Measurements from ENCODE around the gene LHFPL6. TPM values are rescaled to one million over a fixed set of nuclear protein-coding genes. Genes with fewer than 3 reads are reported as not detected.

The LHFPL6 gene
- total and polyA plus RNA-seq, 5 donors from 2014 or later: 0.20 to 0.42 TPM; not detected in 3

DNA sequence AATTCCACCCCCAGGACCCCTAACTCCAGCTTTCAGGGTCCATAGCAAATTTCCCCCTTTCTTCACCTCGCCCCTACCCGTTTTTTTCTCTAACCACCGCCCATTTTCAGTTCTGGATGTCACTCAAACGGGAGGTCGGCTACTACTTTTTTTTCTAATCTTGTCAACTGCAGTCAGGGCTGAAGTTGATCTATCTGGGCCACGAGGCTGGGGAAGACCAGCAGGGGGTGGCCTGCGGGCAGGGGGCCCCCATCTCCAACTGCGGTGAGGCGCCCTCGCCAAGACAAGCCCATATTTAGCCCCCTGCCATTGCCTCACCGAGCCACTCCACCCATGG is 748 bp downstream of the LHFPL6 start:
- ATAC-seq (ENCODE audit: low read depth in 2 of 2): no peak
- Histone ChIP-seq H3K27me3 (ENCODE audit: control insufficient read depth, insufficient read depth, low read length) (peaks cover 49% of the 10 kb centered on the region), H3K27ac (ENCODE audit: insufficient read depth, low read length, poor library complexity, severe bottlenecking) (no peak overlapping the region), H3K36me3 (ENCODE audit: control insufficient read depth, insufficient read depth, low read length) (no peaks in the 10 kb centered on the region), H3K9me3 (ENCODE audit: control insufficient read depth in 2 of 2, low read length in 2 of 2) (no peaks in the 10 kb centered on the region), H3K4me1 (ENCODE audit: control insufficient read depth, insufficient read depth, low read length, poor library complexity, severe bottlenecking) (peaks cover 16% of the 10 kb centered on the region), H3K4me3 (ENCODE audit: low read depth, low read length) (no peak overlapping the region)
- H3K4me1 Mint-ChIP-seq: peaks cover 0 to 20% (median 11%) of the 10 kb centered on the region in 4 donors
- peaks cover 73% of the 10 kb centered on the region for H3K27me3 Mint-ChIP-seq
- H3K27ac Mint-ChIP-seq: no peak overlapping the region
- DNase-seq: no peak
- peak overlapping the region in 3 of 4 donors; percentile 54 to 85 (median 58) for H3K4me3 Mint-ChIP-seq
- no peaks in the 10 kb centered on the region for H3K36me3 Mint-ChIP-seq
- peaks cover 0 to 2% (median 0%) of the 10 kb centered on the region in 7 donors for H3K9me3 Mint-ChIP-seq

- H3K36me3 ChIP-seq (ENCODE audit: control insufficient read depth, insufficient read depth, low read length): no peaks in the 10 kb centered on the region
- DNase-seq (no peak), ATAC-seq (ENCODE audit: low read depth in 2 of 2) (no peak)
- Mint-ChIP-seq H3K36me3 (no peaks in the 10 kb centered on the region), H3K4me3 (peak overlapping the region in 3 of 4 donors; percentile 54 to 85 (median 58)), H3K4me1 (peaks cover 0 to 20% (median 11%) of the 10 kb centered on the region in 4 donors), H3K9me3 (peaks cover 0 to 2% (median 0%) of the 10 kb centered on the region in 7 donors), H3K27me3 (peaks cover 69% of the 10 kb centered on the region), H3K27ac (no peak overlapping the region)
- H3K27ac ChIP-seq (ENCODE audit: insufficient read depth, low read length, poor library complexity, severe bottlenecking): no peak overlapping the region
- H3K4me3 ChIP-seq (ENCODE audit: low read depth, low read length): no peak overlapping the region
- H3K4me1 ChIP-seq (ENCODE audit: control insufficient read depth, insufficient read depth, low read length, poor library complexity, severe bottlenecking): peaks cover 16% of the 10 kb centered on the region
- H3K9me3 ChIP-seq (ENCODE audit: control insufficient read depth in 2 of 2, low read length in 2 of 2): no peaks in the 10 kb centered on the region
- H3K27me3 ChIP-seq (ENCODE audit: control insufficient read depth, insufficient read depth, low read length): peaks cover 49% of the 10 kb centered on the region
These were observed 1.4 kb downstream of the LHFPL6 start for GRCh38 chr13:39601636-39602035.

GRCh38 chr13:39600766-39601165 is 2.2 kb downstream of the LHFPL6 start:
- peaks cover 16% of the 10 kb centered on the region for H3K4me1 ChIP-seq (ENCODE audit: control insufficient read depth, insufficient read depth, low read length, poor library complexity, severe bottlenecking)
- H3K9me3 ChIP-seq (ENCODE audit: control insufficient read depth in 2 of 2, low read length in 2 of 2): no peaks in the 10 kb centered on the region
- Mint-ChIP-seq H3K36me3 (no peaks in the 10 kb centered on the region), H3K27me3 (peaks cover 63% of the 10 kb centered on the region), H3K4me3 (no peak overlapping the region), H3K9me3 (peaks cover 0 to 2% (median 0%) of the 10 kb centered on the region in 7 donors), H3K27ac (no peak overlapping the region), H3K4me1 (peaks cover 0 to 20% (median 11%) of the 10 kb centered on the region in 4 donors)
- peaks cover 48% of the 10 kb centered on the region for H3K27me3 ChIP-seq (ENCODE audit: control insufficient read depth, insufficient read depth, low read length)
- no peaks in the 10 kb centered on the region for H3K36me3 ChIP-seq (ENCODE audit: control insufficient read depth, insufficient read depth, low read length)
- DNase-seq (no peak), ATAC-seq (ENCODE audit: low read depth in 2 of 2) (no peak)
- no peak overlapping the region for H3K27ac ChIP-seq (ENCODE audit: insufficient read depth, low read length, poor library complexity, severe bottlenecking)
- H3K4me3 ChIP-seq (ENCODE audit: low read depth, low read length): no peak overlapping the region

- H3K27me3 Mint-ChIP-seq: peaks cover 54% of the 10 kb centered on the region
- Histone ChIP-seq H3K27me3 (ENCODE audit: control insufficient read depth, insufficient read depth, low read length) (peaks cover 43% of the 10 kb centered on the region), H3K36me3 (ENCODE audit: control insufficient read depth, insufficient read depth, low read length) (no peaks in the 10 kb centered on the region), H3K27ac (ENCODE audit: insufficient read depth, low read length, poor library complexity, severe bottlenecking) (no peak overlapping the region), H3K4me1 (ENCODE audit: control insufficient read depth, insufficient read depth, low read length, poor library complexity, severe bottlenecking) (peaks cover 16% of the 10 kb centered on the region), H3K9me3 (ENCODE audit: control insufficient read depth in 2 of 2, low read length in 2 of 2) (no peaks in the 10 kb centered on the region), H3K4me3 (ENCODE audit: low read depth, low read length) (no peak overlapping the region)
- no peak overlapping the region for H3K27ac Mint-ChIP-seq
- ATAC-seq (ENCODE audit: low read depth in 2 of 2) (no peak), DNase-seq (no peak)
- peaks cover 0 to 2% (median 0%) of the 10 kb centered on the region in 7 donors for H3K9me3 Mint-ChIP-seq
- H3K36me3 Mint-ChIP-seq: no peaks in the 10 kb centered on the region
- H3K4me3 Mint-ChIP-seq: no peak overlapping the region
- peaks cover 0 to 20% (median 11%) of the 10 kb centered on the region in 4 donors for H3K4me1 Mint-ChIP-seq
These were observed 3.2 kb downstream of the LHFPL6 start for GRCh38 chr13:39599842-39600241.

DNA sequence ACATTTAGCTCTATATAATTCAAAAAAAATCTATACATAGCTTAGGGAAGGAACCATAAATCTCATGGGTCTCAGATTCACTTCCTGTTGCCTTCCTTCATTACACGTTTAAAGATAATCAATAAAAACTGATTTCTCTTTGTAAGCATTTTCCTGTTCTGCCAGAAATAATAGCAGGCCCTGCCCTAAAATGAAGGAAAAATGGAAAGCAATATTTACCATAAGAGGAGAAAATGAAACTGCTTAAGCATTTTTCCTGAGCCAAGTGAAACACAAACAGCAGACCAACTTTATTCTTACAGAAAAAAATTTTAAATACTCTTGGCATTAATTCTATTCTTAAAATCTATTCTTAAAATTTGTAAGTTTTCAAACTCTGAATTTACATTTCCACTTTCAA is 4.0 kb downstream of the LHFPL6 start:
- Histone ChIP-seq H3K27me3 (ENCODE audit: control insufficient read depth, insufficient read depth, low read length) (peaks cover 36% of the 10 kb centered on the region), H3K9me3 (ENCODE audit: control insufficient read depth in 2 of 2, low read length in 2 of 2) (no peaks in the 10 kb centered on the region), H3K27ac (ENCODE audit: insufficient read depth, low read length, poor library complexity, severe bottlenecking) (no peak overlapping the region), H3K4me1 (ENCODE audit: control insufficient read depth, insufficient read depth, low read length, poor library complexity, severe bottlenecking) (peaks cover 16% of the 10 kb centered on the region), H3K36me3 (ENCODE audit: control insufficient read depth, insufficient read depth, low read length) (no peaks in the 10 kb centered on the region), H3K4me3 (ENCODE audit: low read depth, low read length) (no peak overlapping the region)
- Mint-ChIP-seq H3K4me3 (no peak overlapping the region), H3K27ac (no peak overlapping the region), H3K4me1 (peaks cover 0 to 15% (median 10%) of the 10 kb centered on the region in 4 donors), H3K9me3 (peaks cover 0 to 2% (median 0%) of the 10 kb centered on the region in 7 donors), H3K36me3 (no peaks in the 10 kb centered on the region), H3K27me3 (peaks cover 46% of the 10 kb centered on the region)
- no peak for ATAC-seq (ENCODE audit: low read depth in 2 of 2)
- DNase-seq: no peak

GRCh38 chr13:39597838-39598237 is 5.2 kb downstream of the LHFPL6 start:
- Histone ChIP-seq H3K9me3 (ENCODE audit: control insufficient read depth in 2 of 2, low read length in 2 of 2) (no peaks in the 10 kb centered on the region), H3K4me3 (ENCODE audit: low read depth, low read length) (no peak overlapping the region), H3K27me3 (ENCODE audit: control insufficient read depth, insufficient read depth, low read length) (peaks cover 29% of the 10 kb centered on the region), H3K4me1 (ENCODE audit: control insufficient read depth, insufficient read depth, low read length, poor library complexity, severe bottlenecking) (peaks cover 9% of the 10 kb centered on the region), H3K27ac (ENCODE audit: insufficient read depth, low read length, poor library complexity, severe bottlenecking) (no peak overlapping the region), H3K36me3 (ENCODE audit: control insufficient read depth, insufficient read depth, low read length) (no peaks in the 10 kb centered on the region)
- ATAC-seq (ENCODE audit: low read depth in 2 of 2): no peak
- no peak overlapping the region for H3K4me3 Mint-ChIP-seq
- H3K27me3 Mint-ChIP-seq: peaks cover 42% of the 10 kb centered on the region
- peaks cover 0 to 5% (median 0%) of the 10 kb centered on the region in 7 donors for H3K9me3 Mint-ChIP-seq
- H3K27ac Mint-ChIP-seq: no peak overlapping the region
- DNase-seq: no peak
- H3K36me3 Mint-ChIP-seq: no peaks in the 10 kb centered on the region
- peaks cover 0 to 9% (median 6%) of the 10 kb centered on the region in 4 donors for H3K4me1 Mint-ChIP-seq

DNA sequence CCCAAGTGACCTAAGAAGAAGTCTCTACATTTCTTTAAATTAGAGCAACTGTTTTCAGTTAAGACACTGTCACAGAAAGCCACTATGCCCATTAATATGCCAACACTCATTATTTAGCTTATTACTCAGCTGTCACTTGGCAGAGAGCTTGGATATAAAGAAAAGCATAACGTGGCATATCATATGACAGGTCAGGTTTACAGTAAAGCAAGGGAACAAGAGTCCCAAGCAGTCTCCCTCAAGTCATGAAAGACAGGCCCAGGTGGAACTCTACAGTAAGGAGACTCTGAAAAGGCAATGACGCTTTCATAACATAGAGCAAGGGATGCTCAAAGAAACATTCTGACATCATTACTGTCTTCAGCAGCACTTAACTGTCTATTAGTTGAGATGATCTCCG is 6.3 kb downstream of the LHFPL6 start:
- Histone ChIP-seq H3K27ac (ENCODE audit: insufficient read depth, low read length, poor library complexity, severe bottlenecking) (no peak overlapping the region), H3K27me3 (ENCODE audit: control insufficient read depth, insufficient read depth, low read length) (peaks cover 24% of the 10 kb centered on the region), H3K4me1 (ENCODE audit: control insufficient read depth, insufficient read depth, low read length, poor library complexity, severe bottlenecking) (no peaks in the 10 kb centered on the region), H3K4me3 (ENCODE audit: low read depth, low read length) (no peak overlapping the region), H3K36me3 (ENCODE audit: control insufficient read depth, insufficient read depth, low read length) (no peaks in the 10 kb centered on the region), H3K9me3 (ENCODE audit: control insufficient read depth in 2 of 2, low read length in 2 of 2) (no peaks in the 10 kb centered on the region)
- H3K27ac Mint-ChIP-seq: no peak overlapping the region
- H3K9me3 Mint-ChIP-seq: peaks cover 0 to 5% (median 0%) of the 10 kb centered on the region in 7 donors
- DNase-seq: no peak
- H3K4me1 Mint-ChIP-seq: peaks cover 0 to under 1% (median under 1%) of the 10 kb centered on the region in 4 donors
- H3K36me3 Mint-ChIP-seq: no peaks in the 10 kb centered on the region
- H3K4me3 Mint-ChIP-seq: no peak overlapping the region
- peaks cover 41% of the 10 kb centered on the region for H3K27me3 Mint-ChIP-seq
- no peak for ATAC-seq (ENCODE audit: low read depth in 2 of 2)

GRCh38 chr13:39596176-39596575 is 6.8 kb downstream of the LHFPL6 start:
- no peak for ATAC-seq (ENCODE audit: low read depth in 2 of 2)
- Histone ChIP-seq H3K27ac (ENCODE audit: insufficient read depth, low read length, poor library complexity, severe bottlenecking) (no peak overlapping the region), H3K36me3 (ENCODE audit: control insufficient read depth, insufficient read depth, low read length) (no peaks in the 10 kb centered on the region), H3K4me1 (ENCODE audit: control insufficient read depth, insufficient read depth, low read length, poor library complexity, severe bottlenecking) (no peaks in the 10 kb centered on the region), H3K27me3 (ENCODE audit: control insufficient read depth, insufficient read depth, low read length) (peaks cover 20% of the 10 kb centered on the region), H3K9me3 (ENCODE audit: control insufficient read depth in 2 of 2, low read length in 2 of 2) (no peaks in the 10 kb centered on the region), H3K4me3 (ENCODE audit: low read depth, low read length) (no peak overlapping the region)
- Mint-ChIP-seq H3K27me3 (peaks cover 38% of the 10 kb centered on the region), H3K9me3 (peaks cover 0 to 5% (median 0%) of the 10 kb centered on the region in 7 donors), H3K4me3 (no peak overlapping the region), H3K27ac (no peak overlapping the region), H3K36me3 (no peaks in the 10 kb centered on the region), H3K4me1 (no peaks in the 10 kb centered on the region)
- no peak for DNase-seq

All from CD4-positive, CD25-positive, alpha-beta regulatory T cell (primary cell).